MCF 10A (cell line): ENCODE results near the gene NR2C1. TPM values are rescaled to one million over a fixed set of nuclear protein-coding genes. Genes with fewer than 3 reads are reported as not detected.
"Not testable (repeated sequence)": the region's sequence is repeated elsewhere in the genome, so short reads cannot be mapped to it uniquely, and the experiment has no call there.

ENCODE experiments used
- BruUV-seq: library from RNA; stranded (reverse); fragments of 400-500 nt; replicated peaks from 2 replicates; lab custom pipeline; 2021; lab: Mats Ljungman, UMichigan
- CTCF ChIA-PET: fragments of 300-600 bp; sonication (Branson Sonifier 250); formaldehyde crosslinking; extraction: SDS; loops from one replicate; lab custom pipeline; 2021; ENCODE audit warnings: antibody characterized with exemption, inconsistent platforms; lab: Yijun Ruan, JAX
- POLR2A ChIA-PET: fragments of 300-600, 350-650 bp; sonication (Branson Sonifier 250); formaldehyde crosslinking; extraction: SDS; loops from one replicate; lab custom pipeline; 2020; ENCODE audit warnings: antibody characterized with exemption, inconsistent platforms; lab: Yijun Ruan, JAX
- DNase-seq: peaks from one replicate; pipeline ENCODE4 v3.0.0-alpha.2; 2018; ENCODE audit not compliant: unreplicated experiment
- H3K27ac Mint-ChIP-seq: one replicate; pipeline ENCODE4 v1.8.0; 2022; ENCODE audit warnings: mild to moderate bottlenecking, low read depth, mixed read lengths; ENCODE audit not compliant: unreplicated experiment
- H3K27me3 Mint-ChIP-seq: one replicate; pipeline ENCODE4 v1.8.0; 2022; ENCODE audit warnings: mixed read lengths; ENCODE audit not compliant: insufficient read depth, unreplicated experiment
- H3K36me3 Mint-ChIP-seq: one replicate; pipeline ENCODE4 v1.8.0; 2022; ENCODE audit warnings: mild to moderate bottlenecking, moderate library complexity, mixed read lengths; ENCODE audit not compliant: insufficient read depth, unreplicated experiment
- H3K4me1 Mint-ChIP-seq: one replicate; pipeline ENCODE4 v1.8.0; 2022; ENCODE audit warnings: mixed read lengths; ENCODE audit not compliant: insufficient read depth, unreplicated experiment
- H3K4me3 Mint-ChIP-seq: one replicate; pipeline ENCODE4 v1.8.0; 2022; ENCODE audit warnings: mild to moderate bottlenecking, moderate library complexity, mixed read lengths; ENCODE audit not compliant: unreplicated experiment
- H3K9me3 Mint-ChIP-seq: one replicate; pipeline ENCODE4 v1.8.0; 2022; ENCODE audit warnings: mixed read lengths; ENCODE audit not compliant: unreplicated experiment
- intact Hi-C: fragments of 100-400 bp; cut with micrococcal nuclease; formaldehyde crosslinking; loops from 2 replicates; pipeline ENCODE4 v1.14.1; 2022
- total RNA-seq: library from RNA; stranded (reverse); gene quantifications from 2 replicates; pipeline ENCODE4 v1.2.3, GENCODE V29; 2022
- TF ChIP-seq, protein P1 (sequence below): fragments of 200-600 bp; IDR thresholded peaks from one replicate; pipeline ENCODE4 v1.8.0; 2022; ENCODE audit warnings: antibody characterized with exemption, mild to moderate bottlenecking; ENCODE audit not compliant: unreplicated experiment

The NR2C1 gene
- total RNA-seq, 1 experiment from 2014 or later = 29.0 TPM

DNA sequence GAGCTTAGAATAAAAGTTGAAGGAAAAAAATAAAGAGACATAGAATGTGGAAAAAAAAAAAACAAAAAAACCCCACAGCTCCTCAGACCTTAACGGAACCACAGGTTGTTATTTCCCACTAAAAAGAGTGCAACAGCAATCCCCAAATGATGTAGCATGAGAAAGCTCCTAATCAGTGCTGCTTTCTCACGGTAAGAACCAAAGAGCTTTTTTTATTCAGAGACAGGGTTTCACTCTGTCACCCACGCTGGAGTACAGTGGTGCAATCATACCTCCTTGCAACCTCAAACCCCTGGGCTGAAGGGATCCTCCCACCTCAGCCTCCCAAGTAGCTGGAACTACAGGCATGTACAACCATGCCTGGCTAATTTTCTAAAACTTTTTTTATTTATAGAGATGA lies 83.2 kb downstream of the NR2C1 start:
- no peak for DNase-seq
- no TSS peak for BruUV-seq
- H3K4me3 Mint-ChIP-seq = no peak overlapping the region
- H3K4me1 Mint-ChIP-seq = no peaks in the 10 kb centered on the region
- POLR2A ChIA-PET = interaction anchor here (1.4 kb wide), 1 partner anchor 13 kb away, joined by 6 read pairs; the partner anchor contains the start of gene NDUFA12
- TF ChIP-seq, protein P1, sequence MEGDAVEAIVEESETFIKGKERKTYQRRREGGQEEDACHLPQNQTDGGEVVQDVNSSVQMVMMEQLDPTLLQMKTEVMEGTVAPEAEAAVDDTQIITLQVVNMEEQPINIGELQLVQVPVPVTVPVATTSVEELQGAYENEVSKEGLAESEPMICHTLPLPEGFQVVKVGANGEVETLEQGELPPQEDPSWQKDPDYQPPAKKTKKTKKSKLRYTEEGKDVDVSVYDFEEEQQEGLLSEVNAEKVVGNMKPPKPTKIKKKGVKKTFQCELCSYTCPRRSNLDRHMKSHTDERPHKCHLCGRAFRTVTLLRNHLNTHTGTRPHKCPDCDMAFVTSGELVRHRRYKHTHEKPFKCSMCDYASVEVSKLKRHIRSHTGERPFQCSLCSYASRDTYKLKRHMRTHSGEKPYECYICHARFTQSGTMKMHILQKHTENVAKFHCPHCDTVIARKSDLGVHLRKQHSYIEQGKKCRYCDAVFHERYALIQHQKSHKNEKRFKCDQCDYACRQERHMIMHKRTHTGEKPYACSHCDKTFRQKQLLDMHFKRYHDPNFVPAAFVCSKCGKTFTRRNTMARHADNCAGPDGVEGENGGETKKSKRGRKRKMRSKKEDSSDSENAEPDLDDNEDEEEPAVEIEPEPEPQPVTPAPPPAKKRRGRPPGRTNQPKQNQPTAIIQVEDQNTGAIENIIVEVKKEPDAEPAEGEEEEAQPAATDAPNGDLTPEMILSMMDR = no peak
- peaks cover 53% of the 10 kb centered on the region for H3K36me3 Mint-ChIP-seq
- no peaks in the 10 kb centered on the region for H3K27me3 Mint-ChIP-seq
- intact Hi-C loops = no loop called here
- CTCF ChIA-PET = interaction anchor here (0.6 kb wide), 2 partner anchors 216 to 317 kb away, joined by 4 read pairs; no protein-coding TSS in a partner anchor
- no peak overlapping the region for H3K27ac Mint-ChIP-seq
- no peaks in the 10 kb centered on the region for H3K9me3 Mint-ChIP-seq

DNA sequence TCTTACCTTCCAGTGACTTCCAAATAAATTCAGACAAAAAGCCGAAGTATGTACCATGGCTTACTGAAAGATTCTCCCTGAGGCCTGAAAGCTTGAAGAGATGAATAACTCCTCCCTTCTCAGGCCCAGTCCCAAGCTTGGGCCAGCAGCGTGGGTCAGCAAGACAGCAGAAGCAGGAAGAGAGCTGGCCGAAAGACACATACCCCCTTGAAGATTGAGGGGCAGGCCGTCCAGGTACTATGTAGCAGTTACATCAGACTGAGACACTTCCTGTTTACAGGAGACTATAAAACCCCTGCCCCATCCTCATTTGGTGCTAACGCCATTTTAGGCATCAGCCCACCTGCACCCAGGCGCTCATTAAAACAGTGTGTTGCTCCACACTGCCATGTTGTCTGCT lies 84.9 kb downstream of the NR2C1 start:
- Mint-ChIP-seq H3K4me3 (no peak overlapping the region), H3K9me3 (no peaks in the 10 kb centered on the region), H3K36me3 (peaks cover 50% of the 10 kb centered on the region), H3K27me3 (no peaks in the 10 kb centered on the region), H3K27ac (no peak overlapping the region), H3K4me1 (peaks cover 6% of the 10 kb centered on the region)
- ChIA-PET POLR2A (interaction anchor here (1.1 to 1.2 kb wide), 2 partner anchors 8 to 15 kb away, joined by 4 to 5 read pairs; partner anchors contain the start of gene NDUFA12), CTCF (interaction anchor here (0.6 kb wide), 2 partner anchors 225 to 575 kb away, joined by 3 read pairs; no protein-coding TSS in a partner anchor)
- DNase-seq = no peak
- TF ChIP-seq, protein P1 = no peak
- BruUV-seq = no TSS peak
- intact Hi-C loops = no loop called here

DNA sequence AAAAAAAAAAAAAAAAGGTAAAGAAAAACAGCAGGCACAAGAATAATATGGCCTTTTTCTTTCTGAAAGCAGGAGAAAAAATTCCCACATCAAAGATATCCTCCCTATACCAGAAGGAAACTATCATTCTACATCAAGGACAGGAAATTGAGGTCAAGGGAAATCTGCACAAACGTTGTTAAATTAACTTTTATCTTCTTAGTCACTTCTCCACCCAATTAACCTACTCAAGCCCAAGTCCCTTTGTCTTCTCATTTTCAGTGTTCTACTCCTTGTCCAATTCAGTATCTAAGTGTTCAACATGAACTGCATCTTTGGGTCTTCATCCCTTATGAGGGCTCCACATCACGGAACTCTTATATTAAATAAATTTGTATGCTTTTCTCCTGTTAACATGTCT lies 85.6 kb downstream of the NR2C1 start:
- BruUV-seq = no TSS peak
- CTCF ChIA-PET = no interaction called here
- no peak overlapping the region for H3K4me3 Mint-ChIP-seq
- intact Hi-C loops = no loop called here
- POLR2A ChIA-PET = no interaction called here
- H3K27ac Mint-ChIP-seq = no peak overlapping the region
- DNase-seq = no peak
- TF ChIP-seq, protein P1 = no peak
- H3K27me3 Mint-ChIP-seq = no peaks in the 10 kb centered on the region
- no peaks in the 10 kb centered on the region for H3K9me3 Mint-ChIP-seq
- peaks cover 7% of the 10 kb centered on the region for H3K4me1 Mint-ChIP-seq
- peaks cover 48% of the 10 kb centered on the region for H3K36me3 Mint-ChIP-seq

DNA sequence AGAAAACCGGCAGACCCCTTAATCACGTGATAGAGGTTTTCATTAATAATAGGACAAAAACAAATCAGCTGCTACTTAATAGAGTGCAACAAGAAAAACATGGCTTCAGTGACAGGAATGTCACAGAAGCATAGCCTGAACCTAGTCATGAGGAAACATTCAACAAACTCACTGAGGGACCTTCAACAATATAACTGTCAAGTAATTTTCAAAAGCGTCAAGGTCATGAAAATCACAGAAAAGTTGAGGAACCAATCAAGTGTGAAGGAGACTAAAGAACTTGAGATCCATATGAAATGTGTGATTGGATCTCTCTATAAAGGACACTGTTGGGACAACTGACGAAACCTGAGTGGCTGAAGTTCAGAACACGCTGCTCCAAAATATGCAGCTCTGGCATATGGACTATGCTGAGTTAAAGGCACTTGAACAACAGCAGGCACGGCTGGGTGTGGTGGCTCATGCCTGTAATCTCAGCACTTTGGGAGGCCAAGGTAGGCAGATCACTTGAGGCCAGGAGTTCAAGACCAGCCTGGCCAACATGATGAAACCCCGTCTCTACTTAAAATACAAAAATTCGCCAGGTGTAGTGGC lies 86.2 kb downstream of the NR2C1 start:
- intact Hi-C loops = no loop called here
- TF ChIP-seq, protein P1 = no peak
- H3K9me3 Mint-ChIP-seq = no peaks in the 10 kb centered on the region
- H3K27ac Mint-ChIP-seq = no peak overlapping the region
- H3K4me1 Mint-ChIP-seq = peaks cover 7% of the 10 kb centered on the region
- no peak overlapping the region for H3K4me3 Mint-ChIP-seq
- CTCF ChIA-PET = no interaction called here
- DNase-seq = no peak
- no peaks in the 10 kb centered on the region for H3K27me3 Mint-ChIP-seq
- BruUV-seq = no TSS peak
- POLR2A ChIA-PET = interaction anchor here (0.6 kb wide), 2 partner anchors 119 to 1155 kb away, joined by 3 to 4 read pairs; no protein-coding TSS in a partner anchor
- H3K36me3 Mint-ChIP-seq = peaks cover 42% of the 10 kb centered on the region

DNA sequence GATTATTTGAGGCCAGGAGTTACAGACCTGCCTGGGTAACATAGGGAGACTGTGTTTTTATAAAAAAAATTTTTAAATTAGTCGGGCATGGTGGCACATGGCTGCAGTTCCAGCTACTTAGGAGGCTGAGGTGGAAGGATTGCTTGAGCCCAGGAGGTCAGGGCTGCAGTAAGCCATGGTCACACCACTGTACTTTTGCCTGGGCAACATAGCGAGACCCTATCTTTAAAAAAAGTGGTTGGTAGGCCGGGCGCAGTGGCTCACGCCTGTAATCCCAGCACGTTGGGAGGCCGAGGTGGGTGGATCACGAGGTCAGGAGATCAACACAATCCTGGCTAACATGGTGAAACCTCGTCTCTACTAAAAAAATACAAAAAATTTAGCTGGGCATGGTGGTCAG lies 88.3 kb downstream of the NR2C1 start:
- ChIA-PET CTCF (interaction anchor here (0.7 kb wide), 1 partner anchor 278 kb away, joined by 3 read pairs; no protein-coding TSS in a partner anchor), POLR2A (interaction anchor here (3.4 kb wide), 1 partner anchor 18 kb away, joined by 11 read pairs; the partner anchor contains the start of gene NDUFA12)
- H3K9me3 Mint-ChIP-seq, BruUV-seq, H3K4me3 Mint-ChIP-seq, intact Hi-C loops, H3K4me1 Mint-ChIP-seq, DNase-seq, H3K27me3 Mint-ChIP-seq, H3K27ac Mint-ChIP-seq: not testable (repeated sequence)
- peaks cover 21% of the 10 kb centered on the region for H3K36me3 Mint-ChIP-seq
